Spinal cord (tissue), 4 donors: ENCODE measurements around the gene HLA-G. TPM values are rescaled to one million over a fixed set of nuclear protein-coding genes. Genes with fewer than 3 reads are reported as not detected.

Source experiments
- polyA plus RNA-seq, 2 donors: library from polyadenylated mRNA; unstranded; fragments of 120-200 nt; gene quantifications; one replicate each; pipeline ENCODE4 v1.2.1, GENCODE V29; 2013; ENCODE audit not compliant: insufficient read length in 2 of 2
- small RNA-seq: library from RNA; depleted of rRNA; stranded (forward); fragments of <200 nt; gene quantifications from one replicate; pipeline ENCODE3, GENCODE V24; 2014; ENCODE audit warnings: low replicate concordance
- total RNA-seq, 2 donors: library from RNA; depleted of rRNA in 1 of 2; stranded (reverse); fragments of 120-200 nt in 1 of 2; fragments of >200 nt in 1 of 2; gene quantifications; one replicate each; pipeline versions ENCODE4 v1.2.3 to v1.2.4, GENCODE V29; 2013 to 2014

HLA-G gene
- total and polyA plus RNA-seq, 4 donors, result 2.6 to 7.6 TPM; not detected in 2

Small RNAs within 50 kb of the gene (small RNA-seq; reads per million reads assigned to genes)
- not detected for gene MICG

Other genes with a start within 250 kb of the HLA-G start
- gene OR2H2, start 242.7 kb upstream of the HLA-G start, total RNA-seq, result not detected
- gene OR2H2, start 242.7 kb upstream of the HLA-G start, polyA plus RNA-seq, result 1 to 10 TPM; 2.0 to 2.7 TPM
- gene GABBR1, start 194.6 kb upstream of the HLA-G start, total RNA-seq, result 100 to 1,000 TPM in 1 of 2 donors, 10 to 100 TPM in 1; 97.9 to 125 TPM
- 100 to 1,000 TPM; 415 to 438 TPM for gene GABBR1, start 194.6 kb upstream of the HLA-G start, polyA plus RNA-seq
- 10 to 100 TPM; 22.6 to 82.9 TPM for gene MOG, start 170.7 kb upstream of the HLA-G start, total RNA-seq
- gene MOG, start 170.7 kb upstream of the HLA-G start, polyA plus RNA-seq, result 100 to 1,000 TPM; 223 to 225 TPM
- gene ZFP57, start 146.7 kb upstream of the HLA-G start, total RNA-seq, result not detected
- 1 to 10 TPM; 5.9 to 7.1 TPM for gene ZFP57, start 146.7 kb upstream of the HLA-G start, polyA plus RNA-seq
- gene HLA-F, start 104.4 kb upstream of the HLA-G start, total RNA-seq, result 10 to 100 TPM in 1 of 2 donors, 1 to 10 TPM in 1; 8.9 to 12.7 TPM
- gene HLA-F, start 104.4 kb upstream of the HLA-G start, polyA plus RNA-seq, result 1 to 10 TPM; 2.3 to 6.8 TPM
- 100 to 1,000 TPM; 112 to 246 TPM for gene HLA-A, start 114.7 kb downstream of the HLA-G start, total RNA-seq
- gene HLA-A, start 114.7 kb downstream of the HLA-G start, polyA plus RNA-seq, result 100 to 1,000 TPM; 116 to 215 TPM
- 10 to 100 TPM; 18.0 to 35.2 TPM for gene POLR1H, start 233.4 kb downstream of the HLA-G start, total RNA-seq
- 10 to 100 TPM; 18.3 to 21.0 TPM for gene POLR1H, start 233.4 kb downstream of the HLA-G start, polyA plus RNA-seq
- gene PPP1R11, start 239.4 kb downstream of the HLA-G start, total RNA-seq, result 10 to 100 TPM; 19.6 to 48.3 TPM
- gene PPP1R11, start 239.4 kb downstream of the HLA-G start, polyA plus RNA-seq, result 10 to 100 TPM; 85.7 to 97.7 TPM
- not detected for gene RNF39, start 247.9 kb downstream of the HLA-G start, total RNA-seq
- gene RNF39, start 247.9 kb downstream of the HLA-G start, polyA plus RNA-seq, result 1 to 10 TPM; 2.2 to 2.3 TPM